Type B pancreatic cell (in vitro differentiated cells): ENCODE results near the gene BRD4. TPM values are rescaled to one million over a fixed set of nuclear protein-coding genes. Genes with fewer than 3 reads are reported as not detected.

Experiments used
- DNase-seq: peaks from one replicate; pipeline ENCODE4 v3.0.0; 2021; ENCODE audit warnings: mixed read lengths; ENCODE audit not compliant: unreplicated experiment; ENCODE audit errors: extremely low spot score
- H3K27ac Mint-ChIP-seq: 2 replicates; pipeline ENCODE4 v1.8.0; 2021; ENCODE audit warnings: mild to moderate bottlenecking, mixed read lengths
- H3K27me3 Mint-ChIP-seq: 2 replicates; pipeline ENCODE4 v1.8.0; 2021; ENCODE audit warnings: mixed read lengths
- H3K36me3 Mint-ChIP-seq: 2 replicates; pipeline ENCODE4 v1.8.0; 2021; ENCODE audit warnings: mixed read lengths
- H3K4me1 Mint-ChIP-seq: one replicate; pipeline ENCODE4 v1.8.0; 2021; ENCODE audit warnings: mixed read lengths; ENCODE audit not compliant: unreplicated experiment
- H3K4me3 Mint-ChIP-seq: 2 replicates; pipeline ENCODE4 v1.8.0; 2021; ENCODE audit warnings: mild to moderate bottlenecking, mixed read lengths
- H3K9me3 Mint-ChIP-seq: 2 replicates; pipeline ENCODE4 v1.8.0; 2021; ENCODE audit warnings: mixed read lengths
- total RNA-seq: library from RNA; stranded (reverse); gene quantifications from 2 replicates; pipeline ENCODE4 v1.2.1, GENCODE V29; 2021; ENCODE audit warnings: low replicate concordance
- TF ChIP-seq, protein P1 (sequence below): fragments of 200-600 bp; sonication (generic); conservative IDR thresholded peaks from 2 replicates; pipeline ENCODE4 v1.5.0; 2021; ENCODE audit warnings: antibody characterized with exemption, mild to moderate bottlenecking

Gene BRD4
- total RNA-seq, 1 donor from 2014 or later: 123 TPM

DNA sequence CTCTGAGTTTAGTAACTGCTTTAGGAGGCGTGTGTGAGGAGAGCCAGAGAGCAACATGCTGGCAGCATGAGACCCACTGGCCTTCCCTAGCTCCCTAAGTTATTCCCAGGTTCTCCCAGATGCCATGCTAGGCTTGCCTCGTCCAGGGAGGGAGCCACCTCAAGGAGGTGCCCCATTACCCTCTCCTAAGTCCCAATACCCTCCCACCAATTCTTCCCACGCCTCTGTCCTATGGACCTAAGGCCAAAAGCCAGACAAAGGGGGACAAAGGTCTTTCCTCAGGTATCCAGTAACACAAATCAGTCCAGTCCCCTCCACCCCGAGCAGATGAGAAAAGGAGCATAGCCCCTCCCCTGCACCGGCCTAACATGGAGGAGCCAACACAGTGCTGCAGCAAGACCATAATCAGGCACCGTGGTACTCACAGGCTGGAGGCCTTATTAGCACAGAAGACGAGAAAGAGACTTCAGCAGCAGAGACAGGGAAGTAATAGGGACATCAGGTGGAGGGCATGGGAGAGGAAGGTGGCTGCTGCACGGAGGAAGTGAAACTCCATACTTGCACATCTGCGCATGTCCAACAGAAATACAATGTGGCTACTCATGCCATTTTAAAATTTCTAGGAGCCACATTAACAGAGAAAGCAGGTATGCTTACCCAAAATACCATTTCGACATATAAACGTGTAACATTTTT, 46.3 kb downstream of the BRD4 start:
- Mint-ChIP-seq H3K27ac (peak overlapping the region; percentile 53), H3K4me3 (no peak overlapping the region), H3K4me1 (peaks cover 83% of the 10 kb centered on the region), H3K27me3 (no peaks in the 10 kb centered on the region), H3K36me3 (no peaks in the 10 kb centered on the region), H3K9me3 (no peaks in the 10 kb centered on the region)
- TF ChIP-seq, protein P1, sequence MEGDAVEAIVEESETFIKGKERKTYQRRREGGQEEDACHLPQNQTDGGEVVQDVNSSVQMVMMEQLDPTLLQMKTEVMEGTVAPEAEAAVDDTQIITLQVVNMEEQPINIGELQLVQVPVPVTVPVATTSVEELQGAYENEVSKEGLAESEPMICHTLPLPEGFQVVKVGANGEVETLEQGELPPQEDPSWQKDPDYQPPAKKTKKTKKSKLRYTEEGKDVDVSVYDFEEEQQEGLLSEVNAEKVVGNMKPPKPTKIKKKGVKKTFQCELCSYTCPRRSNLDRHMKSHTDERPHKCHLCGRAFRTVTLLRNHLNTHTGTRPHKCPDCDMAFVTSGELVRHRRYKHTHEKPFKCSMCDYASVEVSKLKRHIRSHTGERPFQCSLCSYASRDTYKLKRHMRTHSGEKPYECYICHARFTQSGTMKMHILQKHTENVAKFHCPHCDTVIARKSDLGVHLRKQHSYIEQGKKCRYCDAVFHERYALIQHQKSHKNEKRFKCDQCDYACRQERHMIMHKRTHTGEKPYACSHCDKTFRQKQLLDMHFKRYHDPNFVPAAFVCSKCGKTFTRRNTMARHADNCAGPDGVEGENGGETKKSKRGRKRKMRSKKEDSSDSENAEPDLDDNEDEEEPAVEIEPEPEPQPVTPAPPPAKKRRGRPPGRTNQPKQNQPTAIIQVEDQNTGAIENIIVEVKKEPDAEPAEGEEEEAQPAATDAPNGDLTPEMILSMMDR: no peak
- DNase-seq: no peak

- DNase-seq: no peak
- Mint-ChIP-seq H3K27me3 (no peaks in the 10 kb centered on the region), H3K36me3 (no peaks in the 10 kb centered on the region), H3K27ac (peak overlapping the region; percentile 61), H3K9me3 (no peaks in the 10 kb centered on the region), H3K4me3 (no peak overlapping the region), H3K4me1 (peaks cover 84% of the 10 kb centered on the region)
- TF ChIP-seq, protein P1: no peak
These were observed 47.4 kb downstream of the BRD4 start for GRCh38 chr19:15284896-15285295.

DNA sequence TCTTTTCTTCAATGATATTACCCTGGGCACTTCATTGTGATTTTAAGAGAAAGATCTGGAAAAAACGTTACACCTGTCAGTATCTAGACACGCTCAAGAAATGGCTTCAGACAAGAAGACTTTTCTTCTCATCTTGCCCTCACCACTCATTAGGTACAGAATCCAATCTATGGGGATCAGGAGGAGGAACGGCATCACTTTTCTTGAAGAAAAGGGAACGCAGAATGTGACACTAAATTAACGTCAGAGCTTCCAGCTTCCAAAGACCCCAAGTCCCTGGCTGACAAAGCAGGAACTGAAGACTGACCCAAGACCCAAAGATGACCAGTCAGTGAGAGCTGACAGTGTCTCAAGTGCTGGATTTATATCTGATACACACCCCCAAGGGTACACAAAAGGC, 48.2 kb downstream of the BRD4 start:
- DNase-seq: no peak
- Mint-ChIP-seq H3K4me1 (peaks cover 83% of the 10 kb centered on the region), H3K27ac (peak overlapping the region; percentile 50), H3K4me3 (peak overlapping the region; percentile 30), H3K36me3 (no peaks in the 10 kb centered on the region), H3K9me3 (no peaks in the 10 kb centered on the region), H3K27me3 (no peaks in the 10 kb centered on the region)
- TF ChIP-seq, protein P1: no peak

DNA sequence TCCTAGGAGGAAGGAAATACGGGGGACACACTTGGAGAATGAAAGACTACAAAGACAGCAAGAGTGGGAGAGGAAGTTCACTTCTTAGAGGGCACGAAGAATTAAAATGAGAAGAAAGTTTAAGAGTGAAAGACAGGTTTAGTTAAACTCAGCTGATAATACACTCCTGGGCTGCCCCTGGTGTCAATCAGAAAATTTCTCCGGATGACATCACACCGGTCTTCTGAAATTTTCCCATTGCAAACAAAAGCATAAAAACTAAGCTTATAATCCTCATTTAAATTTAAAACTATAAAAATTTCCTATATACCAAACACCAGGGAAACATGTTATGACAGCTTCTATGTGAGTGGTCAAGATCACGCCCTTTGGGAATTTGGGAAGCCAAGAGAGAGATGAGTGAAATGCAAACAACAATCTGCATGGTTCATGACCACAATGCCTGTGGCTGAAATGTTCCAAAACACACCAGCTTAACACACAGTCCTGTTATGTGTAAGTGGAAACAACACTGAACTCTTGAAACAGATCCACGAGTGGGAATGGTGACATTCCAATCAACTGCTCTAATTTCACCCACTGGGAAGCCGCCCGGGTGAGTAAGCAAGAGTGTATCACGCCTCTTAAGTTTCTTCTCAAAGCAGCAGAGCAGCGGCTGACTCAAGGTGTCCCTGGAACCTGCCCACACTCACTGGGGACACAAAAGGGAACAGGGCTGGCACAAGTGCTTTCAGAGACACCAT, 49.0 kb downstream of the BRD4 start:
- DNase-seq: no peak
- H3K36me3 Mint-ChIP-seq: no peaks in the 10 kb centered on the region
- TF ChIP-seq, protein P1: no peak
- H3K4me1 Mint-ChIP-seq: peaks cover 75% of the 10 kb centered on the region
- peak overlapping the region; percentile 30 for H3K4me3 Mint-ChIP-seq
- no peaks in the 10 kb centered on the region for H3K27me3 Mint-ChIP-seq
- no peaks in the 10 kb centered on the region for H3K9me3 Mint-ChIP-seq
- peak overlapping the region; percentile 50 for H3K27ac Mint-ChIP-seq

DNA sequence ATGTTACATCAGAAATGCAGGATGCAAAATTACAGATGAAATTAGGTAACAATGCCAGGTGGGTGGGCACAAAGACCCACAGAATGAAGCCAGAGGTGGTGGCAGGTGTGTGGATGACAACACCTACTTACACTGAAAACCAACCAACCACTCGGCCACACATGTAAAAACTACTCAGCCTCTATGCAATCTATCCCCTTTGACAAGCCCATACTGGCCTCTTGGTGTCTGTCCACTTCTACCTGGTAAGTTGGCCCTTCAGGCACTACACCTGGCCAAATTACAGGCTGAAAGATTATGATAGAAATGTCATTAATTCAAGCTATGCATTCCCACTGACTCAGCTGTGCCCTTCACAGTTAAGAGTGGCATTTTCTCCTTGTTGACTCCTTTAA, 50.0 kb downstream of the BRD4 start:
- Mint-ChIP-seq H3K27me3 (no peaks in the 10 kb centered on the region), H3K4me3 (no peak overlapping the region), H3K36me3 (no peaks in the 10 kb centered on the region), H3K4me1 (peaks cover 66% of the 10 kb centered on the region), H3K9me3 (no peaks in the 10 kb centered on the region), H3K27ac (peak overlapping the region; percentile 61)
- no peak for DNase-seq
- TF ChIP-seq, protein P1: no peak
